PC-3 (cell line): ENCODE data around the gene PRB2.

Source experiments
- EZH2 ChIP-seq: fragments of 300-600 bp; sonication (generic); IDR thresholded peaks from one replicate; pipeline ENCODE4 v1.6.1; 2017; ENCODE audit warnings: antibody characterized with exemption, mild to moderate bottlenecking, low read length; ENCODE audit not compliant: unreplicated experiment
- EZH2phosphoT487 ChIP-seq: fragments of 300-600 bp; sonication (generic); IDR thresholded peaks from 2 replicates; pipeline ENCODE4 v1.6.1; 2018; ENCODE audit warnings: mild to moderate bottlenecking, antibody characterized with exemption, low read length, borderline replicate concordance
- TF ChIP-seq, protein P1 (sequence below): fragments of 300-600 bp; sonication (generic); conservative IDR thresholded peaks from 2 replicates; pipeline ENCODE4 v1.5.1; 2017; ENCODE audit warnings: antibody characterized with exemption, low read depth, mild to moderate bottlenecking, low read length

DNA sequence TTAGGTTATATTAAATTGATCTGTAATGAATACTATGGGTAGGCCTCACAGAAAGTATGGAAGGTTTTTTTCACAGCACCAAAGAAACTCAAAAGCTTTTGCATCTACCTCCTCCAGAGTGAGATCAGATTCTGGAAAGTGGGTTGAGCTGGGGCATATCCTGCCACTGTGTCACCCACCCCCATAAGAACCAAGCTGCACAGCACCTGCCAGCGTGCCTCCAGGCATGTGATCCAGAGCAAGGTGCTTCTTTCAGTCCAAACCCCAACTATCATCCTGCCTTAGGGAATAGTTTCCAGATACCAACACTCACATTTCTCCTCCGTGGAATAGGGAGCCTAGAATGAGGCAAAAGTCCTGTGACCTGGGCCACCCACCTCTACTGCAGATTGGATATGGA, 42.6 kb upstream of the PRB2 start:
- TF ChIP-seq, protein P1, sequence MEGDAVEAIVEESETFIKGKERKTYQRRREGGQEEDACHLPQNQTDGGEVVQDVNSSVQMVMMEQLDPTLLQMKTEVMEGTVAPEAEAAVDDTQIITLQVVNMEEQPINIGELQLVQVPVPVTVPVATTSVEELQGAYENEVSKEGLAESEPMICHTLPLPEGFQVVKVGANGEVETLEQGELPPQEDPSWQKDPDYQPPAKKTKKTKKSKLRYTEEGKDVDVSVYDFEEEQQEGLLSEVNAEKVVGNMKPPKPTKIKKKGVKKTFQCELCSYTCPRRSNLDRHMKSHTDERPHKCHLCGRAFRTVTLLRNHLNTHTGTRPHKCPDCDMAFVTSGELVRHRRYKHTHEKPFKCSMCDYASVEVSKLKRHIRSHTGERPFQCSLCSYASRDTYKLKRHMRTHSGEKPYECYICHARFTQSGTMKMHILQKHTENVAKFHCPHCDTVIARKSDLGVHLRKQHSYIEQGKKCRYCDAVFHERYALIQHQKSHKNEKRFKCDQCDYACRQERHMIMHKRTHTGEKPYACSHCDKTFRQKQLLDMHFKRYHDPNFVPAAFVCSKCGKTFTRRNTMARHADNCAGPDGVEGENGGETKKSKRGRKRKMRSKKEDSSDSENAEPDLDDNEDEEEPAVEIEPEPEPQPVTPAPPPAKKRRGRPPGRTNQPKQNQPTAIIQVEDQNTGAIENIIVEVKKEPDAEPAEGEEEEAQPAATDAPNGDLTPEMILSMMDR, result no peak
- TF ChIP-seq EZH2 (no peak), EZH2phosphoT487 (no peak)
